Mucosa of rectum (tissue), 2 donors: Measurements from ENCODE around the gene EPHA4.

ENCODE experiments used
- H3K27ac ChIP-seq, 2 donors: one replicate each; pipeline ENCODE4 v1.7.0; 2013; ENCODE audit warnings: inconsistent platforms in 2 of 2, low read depth in 2 of 2, low read length in 2 of 2
- H3K27me3 ChIP-seq, 2 donors: one replicate each; pipeline ENCODE4 v1.7.0; 2013; ENCODE audit warnings: low read length in 2 of 2; ENCODE audit not compliant: control insufficient read depth in 2 of 2, insufficient read depth in 2 of 2
- H3K36me3 ChIP-seq, 2 donors: one replicate each; pipeline ENCODE4 v1.7.0; 2013; ENCODE audit warnings: low read length in 2 of 2; ENCODE audit not compliant: control insufficient read depth in 2 of 2, insufficient read depth in 2 of 2
- H3K4me1 ChIP-seq, 2 donors: one replicate each; pipeline ENCODE4 v1.7.0; 2013; ENCODE audit warnings: low read length in 2 of 2, mild to moderate bottlenecking in 1 of 2; ENCODE audit not compliant: control insufficient read depth in 2 of 2, insufficient read depth in 2 of 2
- H3K4me3 ChIP-seq, 2 donors: one replicate each; pipeline ENCODE4 v1.7.0; 2013; ENCODE audit warnings: low read length in 2 of 2
- H3K9ac ChIP-seq, 2 donors: one replicate each; pipeline ENCODE4 v1.7.0; 2013; ENCODE audit warnings: low read length in 2 of 2, low read depth in 1 of 2, mild to moderate bottlenecking in 1 of 2
- H3K9me3 ChIP-seq, 2 donors: one replicate each; pipeline ENCODE4 v1.7.0; 2013; ENCODE audit warnings: low read length in 2 of 2; ENCODE audit not compliant: control insufficient read depth in 2 of 2
- donor health status: healthy.
- donor health status: Normal muscosa, but diverticular disease.

The EPHA4 gene

GRCh38 chr2:221482666-221483455 is 89.2 kb downstream of the EPHA4 start:
- Histone ChIP-seq H3K4me3 (no peak overlapping the region), H3K27ac (no peak overlapping the region), H3K27me3 (no peaks in the 10 kb centered on the region)

DNA sequence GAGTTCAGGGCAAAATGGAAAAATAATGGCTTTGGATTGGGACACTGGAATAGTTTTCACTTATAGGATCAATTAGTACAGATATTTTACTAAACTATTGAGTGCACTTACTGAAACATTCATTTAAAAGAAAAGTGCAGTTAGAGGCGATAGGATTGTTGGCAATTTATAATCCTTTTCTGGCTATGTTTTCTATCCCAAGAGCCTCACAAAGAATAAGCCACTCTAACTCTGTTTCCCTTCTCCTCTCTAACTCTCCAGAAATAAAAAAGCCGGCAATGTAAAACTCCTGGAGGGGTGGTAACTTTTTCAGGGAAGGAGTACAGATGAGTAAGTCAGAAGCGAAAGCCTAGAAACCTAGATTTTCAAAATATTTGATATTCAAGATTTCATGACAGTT is 91.3 kb downstream of the EPHA4 start:
- Histone ChIP-seq H3K9me3 (no peaks in the 10 kb centered on the region), H3K4me1 (no peaks in the 10 kb centered on the region), H3K27me3 (no peaks in the 10 kb centered on the region), H3K36me3 (no peaks in the 10 kb centered on the region), H3K27ac (no peak overlapping the region), H3K4me3 (no peak overlapping the region), H3K9ac (no peak overlapping the region)

More at GRCh38 chr2:221482666-221483455, 89.2 kb downstream of the EPHA4 start:
- H3K4me1 ChIP-seq: peaks cover 0 to 7% of the 10 kb centered on the region in 2 donors
- no peaks in the 10 kb centered on the region for H3K36me3 ChIP-seq
- no peaks in the 10 kb centered on the region for H3K9me3 ChIP-seq
- H3K9ac ChIP-seq: no peak overlapping the region

DNA sequence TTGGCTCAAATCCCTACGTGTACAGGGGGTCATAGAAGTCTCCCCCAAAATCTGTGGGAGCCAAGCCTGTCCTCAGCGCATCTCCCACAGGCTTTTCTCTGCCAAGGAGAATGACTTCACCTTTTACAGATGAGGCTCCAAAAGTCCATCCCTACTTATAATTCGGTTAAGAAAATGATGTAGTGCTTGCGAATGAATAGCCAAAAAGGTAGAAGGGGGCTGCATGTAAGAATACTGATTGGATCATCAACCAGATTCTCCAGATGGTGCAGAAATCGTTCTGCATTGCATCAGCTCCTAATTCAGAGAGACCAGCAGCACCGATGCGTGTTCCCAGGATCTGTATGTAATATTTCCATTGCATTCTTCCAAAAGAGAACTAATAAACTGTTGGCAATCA is 91.9 kb downstream of the EPHA4 start:
- Histone ChIP-seq H3K4me3 (no peak overlapping the region), H3K27me3 (no peaks in the 10 kb centered on the region), H3K27ac (no peak overlapping the region), H3K9ac (no peak overlapping the region), H3K9me3 (no peaks in the 10 kb centered on the region), H3K4me1 (no peaks in the 10 kb centered on the region), H3K36me3 (no peaks in the 10 kb centered on the region)

DNA sequence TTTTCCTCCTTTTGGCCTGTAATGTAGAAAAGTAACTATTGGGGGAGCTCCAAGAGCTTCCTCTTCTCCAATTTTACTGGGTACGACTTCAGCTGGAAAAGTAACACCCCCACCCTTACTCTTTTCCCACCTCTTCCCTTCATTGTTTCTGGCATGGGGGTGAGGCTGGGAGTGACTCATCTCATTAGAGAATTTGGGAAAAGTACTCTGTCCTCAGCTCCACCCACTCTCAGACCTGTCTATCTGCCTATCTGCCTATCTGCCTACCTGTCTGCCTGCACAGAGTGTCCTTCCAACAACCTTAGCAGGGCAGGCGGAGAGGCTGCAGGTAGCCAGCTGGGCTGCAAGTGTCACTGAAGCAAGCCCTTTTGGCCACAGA is 93.6 kb downstream of the EPHA4 start:
- Histone ChIP-seq H3K9ac (no peak overlapping the region), H3K9me3 (no peaks in the 10 kb centered on the region), H3K4me1 (no peaks in the 10 kb centered on the region), H3K4me3 (no peak overlapping the region), H3K27me3 (no peaks in the 10 kb centered on the region), H3K36me3 (no peaks in the 10 kb centered on the region), H3K27ac (no peak overlapping the region)

DNA sequence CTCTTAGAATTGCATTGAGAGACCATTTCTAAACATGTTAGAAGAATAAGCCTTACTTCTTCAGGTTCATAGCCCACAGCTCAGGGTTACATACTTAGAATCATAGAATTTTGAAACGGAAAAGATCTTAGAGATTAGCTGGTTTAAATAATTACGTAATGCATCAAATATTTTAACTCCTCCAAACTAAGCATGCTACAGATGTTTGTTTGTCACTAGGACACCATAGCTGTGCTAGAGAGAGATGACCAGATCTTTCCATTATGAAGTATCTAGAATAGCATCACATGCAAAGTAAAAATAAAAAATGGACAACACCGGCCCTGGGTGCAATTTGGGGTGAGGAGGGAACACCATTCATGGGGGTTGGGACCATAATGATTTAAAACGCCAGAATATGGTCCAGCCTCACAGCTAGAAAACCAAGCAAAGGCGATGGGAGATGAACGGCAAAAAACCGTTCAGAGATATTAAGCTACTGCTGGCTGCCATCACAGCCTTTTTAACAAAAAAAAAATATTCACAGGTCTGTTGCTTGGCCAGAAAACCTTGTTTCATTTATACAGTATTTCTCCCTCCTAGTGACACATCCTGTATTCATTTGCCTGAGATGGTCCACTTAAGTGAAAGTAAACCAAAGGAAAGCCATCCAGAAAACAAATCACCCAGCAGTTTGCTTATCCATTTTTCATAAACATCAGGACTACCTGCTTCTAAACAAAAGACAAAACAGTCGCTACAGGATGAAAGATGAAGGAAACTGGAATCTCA is 94.2 kb downstream of the EPHA4 start:
- H3K27ac ChIP-seq: no peak overlapping the region
- no peak overlapping the region for H3K4me3 ChIP-seq
- no peak overlapping the region for H3K9ac ChIP-seq
- H3K36me3 ChIP-seq: no peaks in the 10 kb centered on the region
- no peaks in the 10 kb centered on the region for H3K27me3 ChIP-seq
- no peaks in the 10 kb centered on the region for H3K4me1 ChIP-seq
- no peaks in the 10 kb centered on the region for H3K9me3 ChIP-seq

- Histone ChIP-seq H3K27me3 (no peaks in the 10 kb centered on the region), H3K36me3 (no peaks in the 10 kb centered on the region), H3K27ac (no peak overlapping the region)
Observed at GRCh38 chr2:221476195-221476594, 95.9 kb downstream of the EPHA4 start.

GRCh38 chr2:221473451-221473850 is 98.7 kb downstream of the EPHA4 start:
- Histone ChIP-seq H3K36me3 (no peaks in the 10 kb centered on the region), H3K27ac (no peak overlapping the region), H3K9ac (no peak overlapping the region), H3K4me3 (no peak overlapping the region), H3K27me3 (no peaks in the 10 kb centered on the region), H3K4me1 (no peaks in the 10 kb centered on the region), H3K9me3 (no peaks in the 10 kb centered on the region)

More at GRCh38 chr2:221476195-221476594, 95.9 kb downstream of the EPHA4 start:
- Histone ChIP-seq H3K9ac (no peak overlapping the region), H3K4me1 (no peaks in the 10 kb centered on the region), H3K4me3 (no peak overlapping the region), H3K9me3 (no peaks in the 10 kb centered on the region)

DNA sequence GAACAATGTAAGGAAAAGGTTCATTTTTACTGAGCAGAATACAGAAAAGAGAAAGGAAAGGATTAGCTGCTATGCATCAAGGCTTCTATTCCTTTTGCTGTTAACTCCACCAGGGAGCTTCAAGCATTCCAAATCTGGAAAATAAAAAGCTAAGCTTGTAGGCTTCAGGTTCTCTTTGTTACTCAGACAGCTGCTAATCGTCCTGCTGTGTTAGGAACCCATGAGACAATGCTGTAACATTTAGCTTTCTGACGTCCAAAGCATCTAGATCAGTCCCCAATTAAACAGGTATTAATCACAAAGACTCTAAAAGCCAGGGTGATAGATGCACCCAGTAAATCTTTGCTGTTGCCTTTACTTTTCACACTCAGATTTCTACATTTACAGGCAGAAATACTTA is 103.8 kb downstream of the EPHA4 start:
- Histone ChIP-seq H3K27me3 (no peaks in the 10 kb centered on the region), H3K36me3 (no peaks in the 10 kb centered on the region), H3K9me3 (no peaks in the 10 kb centered on the region), H3K27ac (no peak overlapping the region), H3K4me1 (no peaks in the 10 kb centered on the region), H3K4me3 (no peak overlapping the region), H3K9ac (no peak overlapping the region)

- no peak overlapping the region for H3K4me3 ChIP-seq
- no peaks in the 10 kb centered on the region for H3K9me3 ChIP-seq
- no peaks in the 10 kb centered on the region for H3K27me3 ChIP-seq
- no peaks in the 10 kb centered on the region for H3K4me1 ChIP-seq
- H3K36me3 ChIP-seq: no peaks in the 10 kb centered on the region
- H3K9ac ChIP-seq: no peak overlapping the region
- no peak overlapping the region for H3K27ac ChIP-seq
Observed at GRCh38 chr2:221467610-221468009, 104.5 kb downstream of the EPHA4 start.

DNA sequence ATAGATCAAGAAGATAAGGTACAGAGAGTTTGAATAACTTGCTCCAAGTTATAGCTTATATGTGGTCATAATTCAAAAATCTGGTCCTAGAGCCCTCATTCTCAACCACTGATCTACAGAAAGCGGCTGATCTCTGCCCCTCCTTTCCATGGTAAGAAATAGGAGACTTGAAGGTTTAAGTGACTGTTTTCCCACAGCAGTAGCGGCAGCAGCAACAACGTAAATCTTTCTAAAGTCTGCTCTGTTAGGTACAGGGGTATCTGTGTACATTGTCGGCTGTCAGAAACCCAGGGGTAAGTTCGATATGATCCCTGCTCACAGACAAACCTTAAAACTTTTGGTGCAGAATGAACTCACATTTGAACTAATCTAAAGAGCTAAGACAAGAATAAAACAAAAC is 105.4 kb downstream of the EPHA4 start:
- H3K4me3 ChIP-seq: no peak overlapping the region
- H3K36me3 ChIP-seq: no peaks in the 10 kb centered on the region
- H3K27me3 ChIP-seq: no peaks in the 10 kb centered on the region
- no peaks in the 10 kb centered on the region for H3K4me1 ChIP-seq
- no peaks in the 10 kb centered on the region for H3K9me3 ChIP-seq
- no peak overlapping the region for H3K9ac ChIP-seq
- H3K27ac ChIP-seq: no peak overlapping the region
